ENCODE measurements around the gene NUDT14.

NUDT14 gene

DNA sequence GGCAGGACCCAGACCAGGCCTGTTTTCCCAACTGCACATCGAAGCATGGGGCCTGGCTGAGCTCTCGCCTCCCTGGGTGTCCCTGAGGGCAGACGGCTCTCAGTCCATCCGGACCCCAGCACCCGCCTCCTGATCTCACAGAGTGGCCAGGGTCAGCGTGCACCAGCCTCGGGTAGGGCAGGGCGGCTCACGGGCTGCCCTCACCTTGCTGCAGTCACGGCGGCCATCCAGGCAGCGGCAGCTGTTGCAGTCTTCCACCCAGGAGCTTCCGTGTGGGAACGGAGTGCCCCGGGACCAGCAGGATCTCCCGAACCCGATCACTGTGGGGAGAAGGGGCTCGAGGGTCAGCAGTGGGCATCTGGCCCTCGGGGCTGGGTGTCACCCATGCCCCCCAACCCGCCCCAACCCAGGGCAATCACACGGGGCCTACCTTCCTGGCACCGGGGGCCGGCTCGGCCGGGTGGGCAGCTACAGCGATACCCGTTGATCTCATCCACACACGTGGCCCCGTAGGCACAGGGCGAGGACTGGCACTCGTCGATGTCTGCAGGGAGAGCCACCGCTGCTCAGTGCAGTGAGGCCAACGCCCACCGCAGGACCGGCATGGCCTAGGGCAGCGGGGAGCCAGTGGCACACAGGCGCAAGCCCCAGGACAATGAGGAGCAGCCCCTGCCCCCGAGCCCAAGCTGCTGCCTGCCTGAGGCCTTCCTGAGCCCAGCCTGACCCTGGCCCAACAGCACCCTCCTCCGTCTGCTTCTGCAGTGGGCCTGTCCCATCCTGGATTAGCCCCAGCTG is 34.7 kb downstream of the NUDT14 start:
- DNase-seq (ENCODE audit: low read depth), result no peak

DNA sequence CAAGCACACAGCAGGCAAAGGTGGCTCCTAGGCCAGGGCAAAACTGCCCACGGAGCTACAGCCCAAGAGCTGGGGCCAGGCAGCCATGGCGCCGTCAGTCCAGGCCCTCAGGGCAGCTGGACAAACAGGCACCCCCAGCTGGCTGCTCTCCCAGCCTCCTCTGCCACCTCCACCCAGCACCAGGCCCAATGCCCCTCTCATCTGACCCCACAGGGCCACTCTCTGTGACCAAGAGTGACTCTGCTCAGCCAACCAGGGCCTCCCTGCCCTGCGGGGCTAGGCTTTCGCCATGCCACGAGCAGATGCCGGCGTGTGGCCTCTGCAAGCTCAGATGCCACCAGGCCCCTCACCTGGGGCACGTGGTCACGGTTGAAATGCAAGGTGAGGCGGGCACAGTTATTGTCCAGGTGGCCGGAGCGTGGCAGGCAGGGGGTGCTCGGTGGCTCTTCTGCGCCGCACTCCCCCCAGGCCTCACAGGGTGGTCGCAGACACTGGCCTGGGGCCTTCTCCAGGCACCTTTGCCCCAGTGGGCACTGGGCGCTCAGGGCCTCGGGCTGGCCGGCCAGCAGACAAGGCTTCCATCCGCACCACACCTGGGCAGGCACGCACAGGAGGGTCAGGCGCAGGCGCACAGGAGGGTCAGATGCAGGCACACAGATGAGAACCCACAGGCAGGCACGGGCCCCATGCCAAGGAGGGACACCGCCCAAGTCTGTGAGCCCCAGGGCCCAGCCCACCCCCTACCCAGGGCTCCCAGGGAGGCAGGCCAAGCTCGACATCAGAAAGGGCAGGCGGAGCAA is 35.5 kb downstream of the NUDT14 start:
- DNase-seq (ENCODE audit: low read depth), result no peak

- no peak for DNase-seq (ENCODE audit: low read depth)
Observed at GRCh38 chr14:105144666-105145380, 36.3 kb downstream of the NUDT14 start.

GRCh38 chr14:105144026-105144665 is 37.0 kb downstream of the NUDT14 start:
- no peak for DNase-seq (ENCODE audit: low read depth)

DNA sequence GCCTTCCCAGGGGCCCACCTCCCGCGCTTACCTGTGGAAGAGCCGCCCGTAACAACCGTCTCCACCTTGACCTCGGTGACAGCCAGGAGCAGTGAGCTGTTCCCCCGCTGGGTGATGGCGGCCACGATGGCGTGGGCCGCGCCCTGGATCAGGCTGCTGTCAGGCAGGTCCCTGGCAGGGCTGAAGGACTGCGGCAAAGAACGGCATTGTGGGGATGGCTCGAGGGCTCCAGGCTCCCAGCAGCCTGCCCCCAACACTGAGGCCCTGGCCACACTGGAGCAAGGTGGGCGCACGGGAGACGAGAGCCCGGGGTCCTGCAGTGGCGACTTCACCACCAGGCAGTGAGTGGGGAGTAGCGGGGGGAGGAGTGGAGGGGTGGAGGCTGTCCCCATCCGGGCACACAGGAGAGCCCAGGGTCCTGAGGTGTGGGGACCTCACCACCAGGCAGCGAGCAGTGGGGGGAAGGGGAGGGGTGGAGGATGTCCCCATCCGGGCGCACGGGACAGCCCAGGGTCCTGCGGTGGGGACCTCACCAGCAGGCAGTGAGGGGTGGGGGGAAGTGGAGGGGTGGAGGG is 37.6 kb downstream of the NUDT14 start:
- DNase-seq (ENCODE audit: low read depth), result no peak

DNA sequence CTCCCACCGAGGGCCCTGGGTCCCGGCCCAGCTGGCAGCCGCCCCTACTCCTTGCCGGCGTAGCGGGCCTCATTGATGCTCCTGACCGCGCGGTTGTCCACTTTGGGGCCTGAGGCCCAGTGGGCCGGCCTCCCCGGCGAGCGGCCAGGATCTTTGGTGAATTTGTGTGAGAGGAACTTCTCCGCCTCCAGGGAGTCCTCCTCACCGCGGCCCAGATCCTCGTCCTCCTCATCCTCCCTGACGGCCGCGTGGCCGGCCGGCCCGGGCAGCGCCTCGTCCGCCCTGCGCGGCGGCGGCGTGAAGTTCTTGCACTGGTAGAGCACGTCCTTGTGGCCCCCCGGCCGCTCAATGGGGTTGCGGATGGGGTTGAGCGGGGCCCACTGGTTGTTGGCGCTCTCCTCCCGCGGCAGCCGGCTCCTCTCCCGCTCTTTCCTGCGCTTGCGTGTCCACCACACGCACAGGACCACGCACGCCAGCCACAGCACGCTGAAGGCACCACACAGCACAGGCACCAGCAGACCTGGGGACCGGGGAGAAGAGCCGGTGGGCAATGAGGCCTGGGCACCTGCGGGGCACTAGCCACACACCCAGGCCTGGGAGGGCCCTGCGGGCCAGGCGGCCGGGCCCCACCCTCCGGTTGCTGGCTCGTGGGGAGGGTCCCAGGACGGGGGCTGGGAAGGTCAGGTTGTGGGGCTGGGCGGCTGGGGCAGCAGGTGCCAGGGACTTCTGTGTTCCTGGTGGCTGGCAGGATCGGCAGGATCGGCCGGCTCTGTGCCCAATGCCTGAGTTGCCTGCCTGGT is 38.3 kb downstream of the NUDT14 start:
- DNase-seq (ENCODE audit: low read depth), result no peak

DNA sequence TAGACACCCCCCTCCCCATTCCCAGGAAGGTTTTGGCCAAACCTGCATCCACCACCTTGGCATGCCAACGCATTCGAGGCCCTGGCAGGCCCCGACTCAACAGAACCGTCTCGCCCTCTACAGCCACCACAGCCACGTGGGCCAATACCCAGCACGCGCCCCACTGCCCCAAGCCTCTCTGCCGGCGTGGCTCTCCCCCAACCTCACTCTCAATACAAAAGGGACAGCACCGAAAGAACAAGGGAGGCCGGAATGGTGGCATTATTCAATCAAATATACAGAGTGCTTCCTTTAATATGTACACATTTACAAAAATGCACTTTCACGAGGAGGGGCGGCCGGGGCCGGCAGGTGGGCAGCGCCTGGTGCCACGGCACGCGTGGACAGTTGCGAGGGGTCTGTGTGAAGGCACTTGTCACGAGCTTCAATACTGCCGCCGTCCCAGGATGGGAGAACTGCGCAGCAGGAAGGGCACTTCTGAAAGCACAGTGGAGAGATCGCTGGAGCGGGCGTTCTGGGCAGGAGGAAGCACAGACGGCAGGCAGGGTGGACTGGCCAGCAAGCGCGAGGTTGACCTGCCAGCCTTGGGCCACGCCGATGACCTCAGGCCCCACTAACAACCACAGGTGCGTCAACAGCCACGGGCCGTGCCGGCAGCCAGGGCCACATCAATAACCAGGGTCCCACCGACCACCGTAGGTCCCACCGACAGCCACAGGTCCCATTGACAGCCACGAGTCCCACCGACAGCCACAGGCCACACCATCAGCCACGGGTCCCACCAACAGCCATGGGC is 39.4 kb downstream of the NUDT14 start:
- no peak for DNase-seq (ENCODE audit: low read depth)

DNA sequence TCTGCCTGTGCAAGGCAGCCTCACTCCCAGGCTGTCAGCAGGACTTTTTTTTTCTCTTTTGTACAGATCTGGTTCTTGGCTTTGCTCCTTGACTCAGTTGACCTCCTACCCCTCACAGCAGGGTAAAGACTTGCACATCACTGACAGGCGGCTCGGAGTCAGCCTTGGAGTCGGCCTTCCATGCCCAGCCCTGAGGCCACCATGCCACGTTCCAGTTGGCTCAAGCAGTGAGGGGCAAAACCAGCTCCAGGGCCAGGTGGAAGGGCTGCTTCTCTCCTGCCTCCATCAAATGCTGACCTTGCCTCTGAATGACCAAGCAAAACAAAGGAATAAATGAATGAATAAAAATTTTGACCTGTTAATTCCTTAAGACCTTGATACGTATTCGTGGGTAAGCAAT is 40.1 kb downstream of the NUDT14 start:
- DNase-seq (ENCODE audit: low read depth), result no peak

GRCh38 chr14:105140581-105140980 is 40.5 kb downstream of the NUDT14 start:
- DNase-seq (ENCODE audit: low read depth), result no peak

DNA sequence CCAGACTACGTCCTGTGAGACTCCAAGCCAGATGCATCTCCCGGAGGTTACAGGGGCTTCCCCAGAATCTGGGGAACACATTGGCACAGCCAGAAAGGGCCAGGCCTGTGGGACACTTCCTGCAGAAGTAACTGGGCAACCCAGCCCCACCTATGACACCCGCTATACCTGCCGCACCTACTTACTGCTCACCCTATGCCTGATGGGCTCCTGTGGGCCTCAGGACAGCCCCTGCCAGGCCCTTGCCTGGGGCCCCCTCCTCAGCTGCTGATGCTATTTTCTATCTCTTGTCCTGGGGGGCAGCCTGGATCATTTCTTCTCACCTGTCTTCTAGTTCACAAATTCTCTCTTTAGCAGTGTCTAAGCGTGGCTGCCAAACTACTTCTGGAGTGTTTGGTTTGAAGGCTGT is 41.3 kb downstream of the NUDT14 start:
- no peak for DNase-seq (ENCODE audit: low read depth)

DNA sequence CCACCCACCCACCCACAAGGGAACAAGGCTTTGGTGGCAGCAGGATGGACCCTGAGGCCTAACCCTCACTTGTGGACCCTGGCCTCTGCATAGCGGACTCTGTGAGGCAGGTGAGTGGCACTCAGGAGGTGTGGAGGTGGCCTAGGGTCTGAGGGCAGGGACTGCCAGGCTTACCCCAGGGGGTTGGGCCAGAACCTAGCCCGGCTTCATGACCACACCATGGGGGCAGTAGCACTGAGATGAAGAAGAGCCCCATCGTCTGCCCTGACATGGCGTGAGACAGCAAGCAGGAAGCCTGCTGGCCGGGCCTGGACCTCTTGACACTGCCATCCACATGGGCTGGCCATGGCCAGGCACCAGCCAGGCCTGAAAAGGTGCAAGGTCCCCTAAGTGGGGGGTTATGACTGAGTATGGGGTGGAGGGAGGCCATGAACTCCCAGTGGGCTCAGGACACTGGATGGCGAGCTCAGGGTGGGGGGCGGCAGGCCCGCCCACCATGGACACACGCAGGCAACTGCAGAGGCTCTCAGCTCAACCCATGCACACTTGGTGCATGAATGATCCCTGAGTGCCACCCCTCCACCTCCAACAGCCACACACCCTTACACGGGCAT is 41.8 kb downstream of the NUDT14 start:
- DNase-seq (ENCODE audit: low read depth), result no peak

DNA sequence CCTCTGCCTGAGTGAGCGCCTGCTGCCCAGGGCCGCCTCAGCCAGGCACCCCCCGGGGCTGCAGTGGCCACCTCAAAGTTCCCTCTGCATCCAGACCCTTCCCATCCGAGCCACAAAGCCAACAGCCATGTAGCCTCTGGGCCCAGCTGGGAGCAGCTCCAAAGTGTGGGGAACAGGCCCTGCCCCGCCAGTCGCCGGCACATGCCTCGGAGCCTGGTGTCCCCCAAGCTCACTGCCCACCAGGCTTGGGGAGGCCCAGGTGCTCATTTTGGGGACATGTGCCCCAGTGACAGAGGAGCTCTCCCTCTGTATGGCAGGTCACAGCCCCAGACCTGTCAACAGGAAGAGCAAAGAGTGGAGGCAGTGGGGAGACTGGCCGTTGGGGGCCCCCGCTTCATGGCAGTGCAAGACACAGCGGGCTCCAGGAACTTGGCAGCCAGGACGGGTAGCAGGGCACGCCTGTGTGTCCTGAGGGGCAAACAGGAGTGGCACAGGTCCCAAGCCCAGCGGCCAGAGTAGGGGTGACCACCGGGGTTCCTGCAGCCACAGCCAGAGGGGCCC is 42.5 kb downstream of the NUDT14 start:
- DNase-seq (ENCODE audit: low read depth), result no peak

DNA sequence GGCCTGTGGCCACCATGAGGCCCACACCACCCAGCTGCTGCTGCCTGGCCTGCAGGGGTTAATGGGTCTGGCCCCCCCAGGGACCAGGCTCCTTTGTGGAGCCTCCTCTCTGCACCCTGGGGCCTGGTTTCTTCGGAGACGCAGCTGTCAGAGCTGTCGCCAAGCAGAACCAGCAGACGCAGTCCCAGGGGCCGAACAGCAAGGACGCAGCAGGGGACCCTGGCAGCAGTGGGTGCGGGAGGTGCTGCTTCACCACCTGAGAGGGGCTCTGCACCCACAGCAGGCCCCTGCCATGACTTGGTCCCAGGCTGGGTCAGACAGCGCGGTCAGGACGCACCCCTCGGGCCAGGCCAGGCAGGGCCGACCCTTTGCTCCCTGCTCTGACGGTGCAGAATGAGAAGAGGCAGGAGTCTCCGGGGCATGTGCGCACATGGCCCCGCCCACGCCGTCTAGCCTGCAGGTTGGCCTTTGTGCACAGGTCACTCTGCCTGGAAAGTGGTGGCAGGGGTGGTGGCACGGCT is 43.0 kb downstream of the NUDT14 start:
- DNase-seq (ENCODE audit: low read depth), result no peak

- DNase-seq (ENCODE audit: low read depth), result no peak
Observed at GRCh38 chr14:105137481-105138020, 43.6 kb downstream of the NUDT14 start.

DNA sequence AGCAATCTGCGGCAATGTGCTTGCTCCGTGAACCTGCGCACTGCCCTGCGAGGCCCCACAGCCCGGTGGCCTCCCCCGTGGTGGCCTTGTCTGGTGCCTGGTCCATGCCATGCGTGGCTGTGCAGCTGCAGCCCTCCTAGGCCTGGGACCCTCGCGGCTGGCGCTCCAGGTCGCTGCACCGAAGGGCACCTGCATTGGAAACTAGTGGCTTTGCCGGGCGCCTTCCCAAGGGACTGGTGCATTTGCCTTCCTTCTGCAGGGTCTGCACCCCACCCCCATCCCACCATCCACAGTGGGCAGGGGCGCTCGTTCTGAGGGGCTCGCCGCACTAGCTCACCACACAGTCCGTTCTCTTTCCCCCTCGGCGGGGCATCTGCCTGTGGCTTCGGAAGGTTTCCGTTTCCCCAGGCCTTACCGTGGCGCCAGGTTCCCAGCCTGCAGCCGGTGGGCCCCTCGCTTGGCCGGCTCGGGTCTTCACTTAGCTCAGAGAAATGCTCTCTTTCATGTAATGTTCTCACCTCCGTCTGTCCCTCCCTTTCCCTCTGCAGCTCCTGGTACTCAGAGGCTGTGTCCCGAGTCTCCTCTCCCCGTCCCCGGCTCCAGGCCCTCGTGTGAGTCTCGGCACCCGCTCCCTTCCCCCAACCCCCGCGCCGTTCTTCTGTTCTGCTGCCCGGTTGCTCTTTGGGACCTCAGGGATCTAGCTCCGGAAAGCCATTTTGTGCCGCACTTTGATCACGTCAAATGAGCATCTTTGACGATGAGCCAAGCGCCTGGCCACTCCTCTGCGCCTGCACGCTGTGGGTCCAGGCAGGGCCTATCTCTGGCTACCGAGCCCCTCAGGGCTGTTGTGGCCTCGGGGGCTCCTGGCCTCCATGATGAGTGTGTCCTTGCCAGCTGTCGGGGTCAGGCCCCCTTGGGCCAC is 44.5 kb downstream of the NUDT14 start:
- no peak for DNase-seq (ENCODE audit: low read depth)

DNA sequence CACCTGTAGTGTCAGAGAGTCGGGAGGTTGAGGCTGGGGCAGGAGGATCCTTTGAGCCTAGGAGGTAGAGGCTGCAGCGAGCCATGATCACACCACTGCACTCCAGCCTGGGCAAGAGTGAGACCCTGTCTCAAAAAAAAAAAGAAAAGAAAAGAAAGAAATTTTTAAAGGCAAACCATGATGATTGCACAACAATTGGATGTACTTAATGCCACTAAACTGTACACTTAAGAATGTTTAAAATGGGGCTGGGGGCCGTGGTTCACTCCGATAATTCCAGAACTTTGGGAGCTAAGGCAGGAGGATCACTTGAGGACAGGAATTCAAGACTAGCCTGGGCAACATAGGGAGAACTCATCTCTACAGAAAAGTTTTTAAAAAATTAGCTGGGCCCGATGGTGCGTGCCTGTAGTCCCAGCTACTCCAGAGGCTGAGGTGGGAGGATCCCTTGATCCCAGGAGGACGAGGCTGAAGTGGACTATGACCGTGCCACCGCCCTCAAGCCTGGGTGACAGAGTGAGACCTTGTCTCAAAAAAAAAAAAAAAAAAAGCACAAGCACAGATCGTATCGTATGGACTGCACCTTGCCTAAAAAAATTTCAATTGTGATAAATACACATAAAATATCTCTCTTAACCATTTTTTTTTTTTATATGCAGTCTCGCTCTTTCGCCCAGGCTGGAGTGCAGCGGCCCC is 45.3 kb downstream of the NUDT14 start:
- no peak for DNase-seq (ENCODE audit: low read depth)

All from stromal cell of bone marrow (primary cell).